Measurements from ENCODE around the gene RNF123. TPM values are rescaled to one million over a fixed set of nuclear protein-coding genes. Genes with fewer than 3 reads are reported as not detected.

Gene RNF123
- total RNA-seq, 1 donor from 2014 or later, result 25.8 TPM

- H3K4me3 ChIP-seq, result peak within 1 kb of the TSS; percentile 53 to 58
- H3K9me3 ChIP-seq, result no peaks in the 10 kb centered on the region
- peak; percentile 57 to 69 for TF ChIP-seq POLR2A (IDR thresholded peaks at IDR 0.05)
- TF ChIP-seq POLR2AphosphoS5 (IDR thresholded peaks at IDR 0.05; ENCODE audit: insufficient read depth in 1 of 2, low read depth in 1 of 2), result peak; percentile 81 to 94
- TF ChIP-seq CTCF (IDR thresholded peaks at IDR 0.05), result peak in 2 of 3 experiments; percentile 23 to 54
- peaks cover 39% of the 10 kb centered on the region for H3K4me1 ChIP-seq
- DNase-seq (ENCODE audit: extremely low spot score in 2 of 2), result peak in 1 of 2 donors; percentile 96
- peaks cover 0 to 20% of the 10 kb centered on the region in 2 donors for H3K36me3 ChIP-seq
- intact Hi-C loops (cut with DNase I), result no loop called here
- no peaks in the 10 kb centered on the region for H3K27me3 ChIP-seq
- peak within 1 kb of the TSS; percentile 1 for H3K27ac ChIP-seq
Measured at GRCh38 chr3:49719214-49719884, 30.0 kb downstream of the RNF123 start, which contains the start of gene AMIGO3. Gene AMIGO3 (minus strand): TSS chr3:49719684. CDS start chr3:49719465, 219 bp downstream.

- H3K27ac ChIP-seq, result no peak overlapping the region
- H3K9me3 ChIP-seq, result no peaks in the 10 kb centered on the region
- peaks cover 49% of the 10 kb centered on the region for H3K4me1 ChIP-seq
- intact Hi-C loops (cut with DNase I), result loop anchor here (10.0 kb wide), 1 partner anchor 124 kb away; no protein-coding TSS in a partner anchor
- H3K36me3 ChIP-seq, result peaks cover 0 to 20% of the 10 kb centered on the region in 2 donors
- TF ChIP-seq POLR2A (IDR thresholded peaks at IDR 0.05) (no peak), CTCF (IDR thresholded peaks at IDR 0.05) (no peak), POLR2AphosphoS5 (IDR thresholded peaks at IDR 0.05; ENCODE audit: insufficient read depth in 1 of 2, low read depth in 1 of 2) (no peak)
- no peak overlapping the region for H3K4me3 ChIP-seq
- DNase-seq (ENCODE audit: extremely low spot score in 2 of 2), result peak in 1 of 2 donors; percentile 89
- no peaks in the 10 kb centered on the region for H3K27me3 ChIP-seq
Measured at GRCh38 chr3:49720855-49721595, 31.7 kb downstream of the RNF123 start.

- no peak for TF ChIP-seq POLR2AphosphoS5 (IDR thresholded peaks at IDR 0.05; ENCODE audit: insufficient read depth in 1 of 2, low read depth in 1 of 2)
- TF ChIP-seq POLR2A (IDR thresholded peaks at IDR 0.05), result no peak
- intact Hi-C loops (cut with DNase I), result loop anchor here (10.0 kb wide), 1 partner anchor 123 kb away; no protein-coding TSS in a partner anchor
- no peaks in the 10 kb centered on the region for H3K27me3 ChIP-seq
- peaks cover 49% of the 10 kb centered on the region for H3K4me1 ChIP-seq
- peaks cover 0 to 18% of the 10 kb centered on the region in 2 donors for H3K36me3 ChIP-seq
- H3K27ac ChIP-seq, result no peak overlapping the region
- DNase-seq (ENCODE audit: extremely low spot score in 2 of 2), result peak in 1 of 2 donors; percentile 84
- no peak overlapping the region for H3K4me3 ChIP-seq
- H3K9me3 ChIP-seq, result no peaks in the 10 kb centered on the region
Measured at GRCh38 chr3:49721596-49721895, 32.2 kb downstream of the RNF123 start.

- H3K27ac ChIP-seq, result no peak overlapping the region
- peak overlapping the region in 1 of 2 donors; percentile 88 for H3K4me3 ChIP-seq
Measured at GRCh38 chr3:49721896-49722781, 32.8 kb downstream of the RNF123 start.

More at GRCh38 chr3:49721896-49722781, 32.8 kb downstream of the RNF123 start:
- TF ChIP-seq POLR2A (IDR thresholded peaks at IDR 0.05) (no peak), CTCF (IDR thresholded peaks at IDR 0.05) (no peak), POLR2AphosphoS5 (IDR thresholded peaks at IDR 0.05; ENCODE audit: insufficient read depth in 1 of 2, low read depth in 1 of 2) (no peak)
- intact Hi-C loops (cut with DNase I), result loop anchor here (10.0 kb wide), 1 partner anchor 123 kb away; no protein-coding TSS in a partner anchor
- Histone ChIP-seq H3K4me1 (peaks cover 49% of the 10 kb centered on the region), H3K9me3 (no peaks in the 10 kb centered on the region), H3K36me3 (peaks cover 0 to 17% of the 10 kb centered on the region in 2 donors), H3K27me3 (no peaks in the 10 kb centered on the region)
- peak in 1 of 2 donors; percentile 89 for DNase-seq (ENCODE audit: extremely low spot score in 2 of 2)

All from vagina (tissue), 2 donors.